Activated CD4-positive, alpha-beta T cell treated with anti-CD3 and anti-CD28 coated beads, Interleukin-2, amount 10 ng/mL, durations not matched to agents 24 days and 14 days (primary cell): ENCODE results near the gene RAB11FIP3. TPM values are rescaled to one million over a fixed set of nuclear protein-coding genes. Genes with fewer than 3 reads are reported as not detected.

ENCODE experiments used
- DNase-seq: peaks from one replicate; pipeline ENCODE4 v3.0.0; 2022
- H3K27ac Mint-ChIP-seq: one replicate; pipeline ENCODE4 v1.8.0; 2022; ENCODE audit warnings: mild to moderate bottlenecking, mixed read lengths
- H3K27me3 Mint-ChIP-seq: one replicate; pipeline ENCODE4 v1.8.0; 2022; ENCODE audit warnings: mixed read lengths
- H3K36me3 Mint-ChIP-seq: one replicate; pipeline ENCODE4 v1.8.0; 2022; ENCODE audit warnings: low read depth, mild to moderate bottlenecking, mixed read lengths
- H3K4me1 Mint-ChIP-seq: one replicate; pipeline ENCODE4 v1.8.0; 2021; ENCODE audit warnings: mixed read lengths
- H3K4me3 Mint-ChIP-seq: one replicate; pipeline ENCODE4 v1.8.0; 2022; ENCODE audit warnings: mild to moderate bottlenecking, moderate library complexity, mixed read lengths
- H3K9me3 Mint-ChIP-seq: one replicate; pipeline ENCODE4 v1.8.0; 2021; ENCODE audit warnings: mixed read lengths
- intact Hi-C: fragments of 100-400 bp; cut with micrococcal nuclease; formaldehyde crosslinking; loops from one replicate; pipeline ENCODE4 v1.15.1; 2023
- total RNA-seq: library from RNA; stranded (reverse); gene quantifications from 2 replicates; pipeline ENCODE4 v1.2.3, GENCODE V29; 2022

The RAB11FIP3 gene
- total RNA-seq, 1 donor from 2014 or later = 40.2 TPM

GRCh38 chr16:523097-523741 lies 97.8 kb downstream of the RAB11FIP3 start:
- Mint-ChIP-seq H3K4me3 (no peak overlapping the region), H3K9me3 (no peaks in the 10 kb centered on the region), H3K27ac (no peak overlapping the region), H3K4me1 (peaks cover 9% of the 10 kb centered on the region), H3K36me3 (peaks cover 7% of the 10 kb centered on the region), H3K27me3 (no peaks in the 10 kb centered on the region)
- intact Hi-C loops = no loop called here
- DNase-seq = no peak

DNA sequence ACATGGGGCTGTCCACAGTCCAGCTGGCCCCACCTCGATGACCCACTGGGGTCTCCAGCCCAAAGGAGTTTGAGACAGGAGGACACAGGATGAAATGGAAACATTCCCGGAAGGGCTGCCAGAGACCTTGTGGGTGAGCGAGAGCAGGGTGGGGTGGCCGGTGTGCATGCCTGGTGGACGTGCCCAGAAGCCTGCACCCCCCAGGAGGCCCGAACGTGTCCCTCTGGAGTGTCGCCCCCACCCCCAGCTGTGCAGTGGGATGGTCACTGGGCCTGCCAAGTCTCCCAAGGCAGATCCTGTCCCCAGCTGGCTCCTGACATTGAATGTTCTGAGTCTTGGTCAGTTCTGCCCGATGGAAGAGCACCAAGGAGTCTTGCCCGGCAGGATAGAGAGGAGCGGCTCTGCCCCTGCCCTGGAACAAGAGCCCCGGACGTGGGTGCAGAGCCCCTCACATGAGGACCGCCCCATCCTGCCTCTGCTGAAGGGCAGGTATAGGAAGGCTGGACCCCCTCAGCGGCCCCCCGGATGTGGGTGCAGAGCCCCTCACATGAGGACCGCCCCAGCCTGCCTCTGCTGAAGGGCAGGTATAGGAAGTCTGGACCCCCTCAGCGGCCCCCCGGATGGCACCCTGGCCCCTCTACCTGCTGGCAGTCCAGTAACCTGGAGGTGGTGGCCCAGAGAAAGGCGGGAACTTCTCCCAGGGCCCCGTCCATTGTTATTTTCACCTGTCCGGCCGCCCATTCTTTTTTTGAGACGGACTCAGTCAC lies 99.0 kb downstream of the RAB11FIP3 start:
- Mint-ChIP-seq H3K27me3 (no peaks in the 10 kb centered on the region), H3K27ac (peak overlapping the region; percentile 92), H3K4me1 (peaks cover 15% of the 10 kb centered on the region), H3K4me3 (no peak overlapping the region), H3K9me3 (no peaks in the 10 kb centered on the region), H3K36me3 (peaks cover 11% of the 10 kb centered on the region)
- DNase-seq = no peak
- intact Hi-C loops = loop anchor here (2.0 kb wide), 1 partner anchor 100 kb away; the partner anchor contains the start of gene RAB11FIP3

DNA sequence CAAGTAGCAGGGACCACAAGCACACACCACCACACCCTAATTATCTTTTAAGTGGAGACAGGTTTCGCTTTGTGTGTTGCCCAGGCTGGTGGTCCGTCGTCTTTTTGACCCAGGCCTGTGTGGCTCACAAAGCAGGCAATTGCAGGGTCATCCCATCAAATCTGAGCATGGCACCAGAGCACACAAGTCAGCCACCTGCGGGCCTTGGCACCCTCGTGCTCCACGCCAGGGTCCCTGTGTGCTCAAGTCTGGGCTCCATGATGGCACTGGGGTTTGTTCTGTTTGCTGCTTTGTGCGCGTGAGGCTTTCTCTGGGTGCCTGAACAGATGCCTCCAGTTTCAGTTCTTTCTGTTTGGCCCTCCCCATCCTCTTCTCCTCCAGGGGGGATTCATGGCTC lies 99.7 kb downstream of the RAB11FIP3 start:
- Mint-ChIP-seq H3K36me3 (peaks cover 12% of the 10 kb centered on the region), H3K4me3 (peak overlapping the region; percentile 90), H3K27ac (peak overlapping the region; percentile 92), H3K9me3 (no peaks in the 10 kb centered on the region), H3K4me1 (peaks cover 18% of the 10 kb centered on the region), H3K27me3 (no peaks in the 10 kb centered on the region)
- intact Hi-C loops = loop anchor here (2.0 kb wide), 1 partner anchor 100 kb away; the partner anchor contains the start of gene RAB11FIP3
- DNase-seq = no peak

DNA sequence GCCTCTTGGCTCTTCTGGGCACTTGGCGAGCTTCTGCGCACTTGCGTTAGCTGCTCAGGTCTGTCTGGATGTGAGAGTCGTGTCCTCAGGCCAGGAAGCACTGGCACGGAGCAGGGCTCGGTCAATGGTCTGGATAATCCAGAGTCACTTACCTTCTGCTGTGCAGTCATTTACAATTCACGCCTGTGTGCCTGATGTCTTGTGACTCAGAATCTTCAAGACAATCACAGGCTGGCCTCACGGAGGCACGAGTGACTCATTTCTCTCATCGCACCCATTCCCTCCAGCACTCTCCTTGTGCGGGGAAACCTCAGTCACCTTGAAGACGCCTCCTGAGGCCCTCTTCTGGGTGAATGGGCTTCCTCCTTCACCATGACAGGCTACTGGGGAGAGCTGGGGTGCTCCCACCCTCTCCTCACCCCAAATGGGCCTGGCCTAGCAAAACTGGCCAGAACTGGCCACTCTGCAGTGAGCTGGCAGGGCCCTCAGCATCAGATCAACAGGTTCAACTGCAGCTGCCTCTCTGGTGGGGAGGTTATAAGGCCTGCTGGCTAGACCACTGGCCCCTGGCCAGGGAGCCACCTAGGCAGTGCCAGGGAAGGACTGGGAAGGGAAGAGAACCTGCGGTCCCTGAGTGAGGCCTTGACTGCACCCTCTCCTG lies 100.2 kb downstream of the RAB11FIP3 start:
- Mint-ChIP-seq H3K4me3 (peak overlapping the region; percentile 90), H3K36me3 (peaks cover 12% of the 10 kb centered on the region), H3K9me3 (no peaks in the 10 kb centered on the region), H3K27me3 (no peaks in the 10 kb centered on the region), H3K27ac (peak overlapping the region; percentile 92), H3K4me1 (peaks cover 18% of the 10 kb centered on the region)
- DNase-seq = peak; percentile 88
- intact Hi-C loops = loop anchor here (2.0 kb wide), 2 partner anchors 41 to 101 kb away; partner anchors contain the start of genes NHLRC4 and RAB11FIP3

- peak; percentile 68 for DNase-seq
- Mint-ChIP-seq H3K27ac (peak overlapping the region; percentile 92), H3K9me3 (no peaks in the 10 kb centered on the region), H3K36me3 (peaks cover 12% of the 10 kb centered on the region), H3K27me3 (no peaks in the 10 kb centered on the region), H3K4me3 (peak overlapping the region; percentile 90), H3K4me1 (peaks cover 18% of the 10 kb centered on the region)
- intact Hi-C loops = loop anchor here (1.0 to 2.0 kb wide), 3 partner anchors 40 to 110 kb away; partner anchors contain the start of genes METTL26 and NHLRC4
These were observed 100.9 kb downstream of the RAB11FIP3 start for GRCh38 chr16:526181-527014.

GRCh38 chr16:527015-527903 lies 101.8 kb downstream of the RAB11FIP3 start, which contains the start of gene CAPN15:
Gene CAPN15, plus strand, starts transcription at chr16:527712. Its CDS starts 19,127 bp downstream, at chr16:546839.
- Mint-ChIP-seq H3K4me1 (peaks cover 18% of the 10 kb centered on the region), H3K36me3 (peaks cover 12% of the 10 kb centered on the region), H3K27me3 (no peaks in the 10 kb centered on the region), H3K27ac (peak within 1 kb of the TSS; percentile 95), H3K9me3 (no peaks in the 10 kb centered on the region), H3K4me3 (peak within 1 kb of the TSS; percentile 94)
- peak; percentile 96 for DNase-seq
- intact Hi-C loops = loop anchor here (1.0 to 2.0 kb wide), 3 partner anchors 40 to 109 kb away; partner anchors contain the start of genes METTL26 and NHLRC4

DNA sequence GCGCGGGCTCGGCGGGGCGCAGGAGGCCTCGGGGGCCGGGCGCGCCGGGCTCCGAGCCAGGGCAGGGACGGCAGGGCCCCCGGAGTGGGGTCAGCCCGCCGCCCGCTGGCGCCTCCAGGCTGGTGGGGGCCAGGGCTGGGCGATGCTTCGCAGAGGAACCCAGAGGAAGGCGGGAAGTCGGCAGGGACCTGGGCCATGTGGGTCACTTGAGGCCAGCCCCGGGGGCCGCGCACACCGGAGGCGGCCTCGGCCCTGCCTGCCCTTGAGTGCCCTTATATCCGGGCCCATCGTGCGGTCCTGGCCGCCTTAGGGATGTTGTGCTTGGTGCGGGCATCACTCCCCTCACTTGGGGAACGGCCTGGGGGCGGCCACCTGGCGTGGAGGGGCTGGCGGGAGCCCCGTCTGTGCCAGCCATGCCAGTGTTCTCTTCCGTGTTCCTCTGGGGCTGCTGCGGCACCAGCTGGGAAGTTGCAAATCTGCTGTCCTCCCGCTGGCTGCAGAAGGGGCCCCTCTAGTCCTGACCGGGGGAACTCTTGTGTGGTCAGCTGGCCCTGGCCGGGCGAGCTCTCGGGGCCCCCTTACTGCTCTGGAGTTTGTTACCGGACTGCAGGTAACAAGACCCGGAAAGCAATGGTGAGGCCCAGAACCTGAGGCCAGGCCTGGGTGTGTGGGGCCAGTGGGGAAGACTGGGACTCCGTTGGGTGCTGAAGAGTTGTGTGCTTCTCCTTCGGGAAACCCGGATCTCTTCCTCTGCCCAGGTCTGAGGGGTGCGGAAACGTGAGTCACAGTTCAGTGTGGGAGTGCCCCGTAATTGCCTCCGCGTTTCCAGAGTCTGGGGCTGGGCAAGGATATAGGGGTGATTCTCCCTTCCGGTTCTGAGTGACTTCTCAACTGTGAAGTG lies 102.9 kb downstream of the RAB11FIP3 start:
- no peaks in the 10 kb centered on the region for H3K27me3 Mint-ChIP-seq
- intact Hi-C loops = no loop called here
- peaks cover 18% of the 10 kb centered on the region for H3K4me1 Mint-ChIP-seq
- peaks cover 11% of the 10 kb centered on the region for H3K36me3 Mint-ChIP-seq
- H3K9me3 Mint-ChIP-seq = no peaks in the 10 kb centered on the region
- H3K4me3 Mint-ChIP-seq = peak overlapping the region; percentile 94
- peak; percentile 79 for DNase-seq
- peak overlapping the region; percentile 95 for H3K27ac Mint-ChIP-seq

DNA sequence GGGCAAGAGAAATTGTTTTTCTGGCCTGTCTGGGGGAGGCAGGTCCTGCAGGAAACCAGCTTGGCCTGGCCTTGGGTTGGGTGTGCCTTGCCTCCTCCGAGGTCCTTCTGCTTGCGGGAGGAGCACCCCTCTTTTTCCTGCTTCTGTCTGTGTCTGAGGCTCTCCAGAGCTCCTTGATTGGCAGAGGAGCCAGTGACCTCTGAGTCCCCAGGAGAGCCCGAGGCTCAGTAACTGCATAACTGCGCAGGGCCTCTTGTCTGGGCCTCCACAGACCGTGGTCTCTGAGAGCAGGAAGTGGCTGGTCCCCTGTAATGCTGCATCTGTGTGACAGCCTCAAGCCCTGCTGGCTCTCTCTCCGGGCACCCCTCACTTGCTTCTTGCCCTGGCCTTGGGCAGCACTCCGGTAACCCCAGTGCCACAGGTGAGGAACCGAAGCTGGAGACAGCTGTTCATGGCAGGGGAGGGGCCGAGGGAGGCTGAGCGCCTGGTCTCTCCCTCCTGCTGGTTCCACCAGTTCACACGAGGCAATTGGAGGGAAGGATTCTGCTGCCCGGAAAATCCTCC lies 103.6 kb downstream of the RAB11FIP3 start:
- peaks cover 18% of the 10 kb centered on the region for H3K4me1 Mint-ChIP-seq
- H3K36me3 Mint-ChIP-seq = peaks cover 9% of the 10 kb centered on the region
- H3K27me3 Mint-ChIP-seq = no peaks in the 10 kb centered on the region
- intact Hi-C loops = no loop called here
- peak; percentile 79 for DNase-seq
- no peaks in the 10 kb centered on the region for H3K9me3 Mint-ChIP-seq
- H3K27ac Mint-ChIP-seq = peak overlapping the region; percentile 95
- H3K4me3 Mint-ChIP-seq = peak overlapping the region; percentile 94

DNA sequence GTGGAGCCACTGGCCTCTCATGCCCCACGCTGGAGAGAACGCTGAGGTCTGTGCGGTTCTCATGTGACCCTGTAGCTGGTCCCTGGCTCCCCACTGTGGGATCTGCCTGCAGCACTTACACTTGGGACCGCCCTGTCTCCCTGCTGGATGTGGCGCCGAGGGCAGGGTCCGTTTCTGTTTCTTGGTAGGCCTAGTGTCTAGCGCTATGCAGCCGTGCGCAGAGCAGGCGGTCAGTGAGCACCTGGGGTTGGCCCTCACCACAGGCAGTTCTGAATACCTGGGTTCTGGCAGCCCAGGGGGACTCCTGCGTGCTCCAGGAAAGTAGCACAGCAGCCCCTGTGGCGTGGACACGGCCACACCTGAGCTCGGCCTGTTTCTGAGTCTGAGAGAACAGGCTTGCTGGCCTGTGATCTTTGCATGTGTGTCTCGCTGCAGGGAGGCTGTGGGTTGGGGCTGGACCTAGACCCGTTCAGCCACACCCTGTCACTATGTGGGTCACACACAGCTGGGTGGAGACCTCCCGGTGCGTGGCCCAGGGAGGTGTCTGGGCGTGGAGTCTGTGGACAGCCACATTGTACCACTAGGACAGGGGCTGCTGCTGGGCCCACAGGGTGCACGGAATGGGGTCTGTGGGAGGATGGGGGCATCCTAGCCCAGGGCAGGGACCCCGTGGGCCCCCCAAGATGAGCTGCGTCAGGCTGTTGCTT lies 104.8 kb downstream of the RAB11FIP3 start:
- H3K27ac Mint-ChIP-seq = peak overlapping the region; percentile 66
- intact Hi-C loops = no loop called here
- H3K36me3 Mint-ChIP-seq = peaks cover 9% of the 10 kb centered on the region
- peaks cover 18% of the 10 kb centered on the region for H3K4me1 Mint-ChIP-seq
- H3K9me3 Mint-ChIP-seq = no peaks in the 10 kb centered on the region
- no peaks in the 10 kb centered on the region for H3K27me3 Mint-ChIP-seq
- DNase-seq = no peak
- H3K4me3 Mint-ChIP-seq = peak overlapping the region; percentile 94

DNA sequence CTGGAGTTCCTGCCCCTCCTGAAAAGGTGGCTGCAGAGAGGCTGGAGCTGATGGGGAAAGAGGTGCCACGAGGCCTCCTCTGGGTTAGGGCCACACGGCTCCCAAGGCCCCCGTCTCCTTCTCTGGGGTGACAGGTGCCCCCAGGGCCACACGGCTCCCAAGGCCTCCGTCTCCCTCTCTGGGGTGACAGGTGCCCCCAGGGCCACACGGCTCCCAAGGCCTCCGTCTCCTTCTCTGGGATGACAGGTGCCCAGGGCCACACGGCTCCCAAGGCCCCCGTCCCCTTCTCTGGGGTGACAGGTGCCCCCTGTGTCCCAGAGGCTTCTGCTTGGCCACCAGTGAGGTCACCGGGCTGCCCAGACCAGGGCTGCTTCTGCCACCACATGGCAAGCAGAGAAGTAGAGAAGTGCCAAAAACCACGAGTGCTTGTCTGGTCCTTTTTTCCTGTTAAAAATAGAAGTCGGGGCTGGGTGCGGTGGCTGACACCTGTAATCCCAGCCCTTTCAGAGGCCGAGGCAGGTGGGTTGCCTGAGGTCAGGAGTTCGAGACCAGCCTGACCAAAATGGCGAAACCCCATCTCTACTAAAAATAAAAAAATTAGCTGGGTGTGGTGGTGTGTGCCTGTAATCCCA lies 106.2 kb downstream of the RAB11FIP3 start:
- no peaks in the 10 kb centered on the region for H3K9me3 Mint-ChIP-seq
- no peak overlapping the region for H3K27ac Mint-ChIP-seq
- no peak for DNase-seq
- no peaks in the 10 kb centered on the region for H3K27me3 Mint-ChIP-seq
- no peak overlapping the region for H3K4me3 Mint-ChIP-seq
- H3K36me3 Mint-ChIP-seq = peaks cover 7% of the 10 kb centered on the region
- intact Hi-C loops = no loop called here
- peaks cover 10% of the 10 kb centered on the region for H3K4me1 Mint-ChIP-seq
